IPS-18a (cell line): ENCODE data around the gene ZSWIM6.

ENCODE experiments used
- H3K27ac ChIP-seq: one replicate; pipeline ENCODE4 v1.5.1; 2013; ENCODE audit warnings: low read length
- H3K27me3 ChIP-seq: one replicate; pipeline ENCODE4 v1.6.1; 2013; ENCODE audit warnings: mild to moderate bottlenecking, low read length; ENCODE audit not compliant: control insufficient read depth, insufficient read depth
- H3K36me3 ChIP-seq: one replicate; pipeline ENCODE4 v1.6.1; 2013; ENCODE audit warnings: low read depth, low read length; ENCODE audit not compliant: control insufficient read depth
- H3K4me1 ChIP-seq: one replicate; pipeline ENCODE4 v1.6.1; 2013; ENCODE audit warnings: low read depth, low read length; ENCODE audit not compliant: control insufficient read depth
- H3K4me3 ChIP-seq: one replicate; pipeline ENCODE4 v1.5.1; 2013; ENCODE audit warnings: low read length
- H3K9ac ChIP-seq: one replicate; pipeline ENCODE4 v1.6.1; 2013; ENCODE audit warnings: mild to moderate bottlenecking, low read length, moderate library complexity
- H3K9me3 ChIP-seq: one replicate; pipeline ENCODE4 v1.6.1; 2013; ENCODE audit warnings: low read depth, low read length; ENCODE audit not compliant: control insufficient read depth

Gene ZSWIM6

DNA sequence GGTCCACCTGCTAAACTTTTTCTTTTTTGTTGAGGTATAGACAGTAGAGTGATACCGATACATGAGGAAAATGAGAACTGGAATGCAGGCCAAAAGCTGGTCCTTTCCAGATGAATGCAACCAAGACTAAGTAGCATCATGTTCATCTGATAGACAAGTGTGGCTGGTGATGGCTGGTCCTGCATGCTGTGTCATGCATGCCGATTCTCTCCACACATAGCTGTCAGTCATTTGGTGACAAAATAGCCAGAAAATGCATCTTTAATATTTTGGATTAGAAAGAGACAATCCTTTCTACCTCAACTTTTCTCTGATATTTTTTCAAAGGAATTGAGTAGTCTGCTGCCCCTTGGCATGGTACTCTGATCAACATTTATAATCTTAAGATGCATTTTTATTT, 49.9 kb downstream of the ZSWIM6 start:
- Histone ChIP-seq H3K9ac (no peak overlapping the region), H3K27ac (no peak overlapping the region), H3K4me3 (no peak overlapping the region), H3K27me3 (no peaks in the 10 kb centered on the region), H3K9me3 (no peaks in the 10 kb centered on the region), H3K4me1 (peaks cover 15% of the 10 kb centered on the region), H3K36me3 (no peaks in the 10 kb centered on the region)

GRCh38 chr5:61385627-61386026, 53.6 kb downstream of the ZSWIM6 start:
- Histone ChIP-seq H3K27me3 (no peaks in the 10 kb centered on the region), H3K4me3 (no peak overlapping the region), H3K36me3 (no peaks in the 10 kb centered on the region), H3K9me3 (no peaks in the 10 kb centered on the region), H3K4me1 (peaks cover 6% of the 10 kb centered on the region), H3K27ac (no peak overlapping the region), H3K9ac (no peak overlapping the region)

DNA sequence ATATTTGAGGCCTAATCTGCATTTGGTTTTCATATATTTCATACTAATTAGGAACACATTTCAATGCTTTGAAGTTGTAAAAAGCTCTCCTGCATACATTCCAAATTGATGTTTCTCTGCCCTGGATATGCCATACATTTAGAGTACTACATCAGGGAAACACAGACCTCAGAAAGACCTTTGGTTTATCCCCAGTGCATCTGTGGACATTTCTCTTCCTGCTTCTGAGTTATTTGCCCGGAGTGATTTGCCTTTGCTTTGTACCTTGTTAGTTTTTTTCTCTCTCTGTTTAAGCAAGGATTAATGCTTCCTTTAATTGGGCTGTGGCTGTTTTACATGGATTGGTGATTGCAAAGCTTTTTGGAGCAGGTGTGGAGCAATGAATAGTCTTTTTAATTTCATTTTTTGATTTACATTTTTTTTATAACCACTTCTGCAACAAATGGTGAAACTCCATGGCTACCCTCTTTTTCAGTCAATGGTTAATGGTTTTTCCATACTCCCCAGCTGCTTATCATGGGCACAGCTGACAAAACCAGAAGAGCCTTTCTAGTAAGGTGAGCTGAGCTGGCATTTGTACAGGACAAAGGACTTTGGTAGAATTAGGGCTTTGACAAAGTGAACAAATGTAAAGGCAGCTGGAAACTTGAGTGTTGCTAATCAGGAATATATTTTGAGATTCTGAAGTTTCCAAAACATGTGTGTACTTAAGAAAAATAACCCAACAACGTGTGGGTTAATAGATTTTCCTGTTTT, 54.2 kb downstream of the ZSWIM6 start:
- no peak overlapping the region for H3K27ac ChIP-seq
- H3K9ac ChIP-seq, result no peak overlapping the region
- H3K4me3 ChIP-seq, result no peak overlapping the region
- no peaks in the 10 kb centered on the region for H3K36me3 ChIP-seq
- no peaks in the 10 kb centered on the region for H3K27me3 ChIP-seq
- peaks cover 6% of the 10 kb centered on the region for H3K4me1 ChIP-seq
- H3K9me3 ChIP-seq, result no peaks in the 10 kb centered on the region

- no peak overlapping the region for H3K9ac ChIP-seq
- H3K27ac ChIP-seq, result no peak overlapping the region
- no peaks in the 10 kb centered on the region for H3K27me3 ChIP-seq
- H3K36me3 ChIP-seq, result no peaks in the 10 kb centered on the region
- H3K4me3 ChIP-seq, result no peak overlapping the region
- H3K9me3 ChIP-seq, result no peaks in the 10 kb centered on the region
- peaks cover 3% of the 10 kb centered on the region for H3K4me1 ChIP-seq
Observed at GRCh38 chr5:61389609-61390008, 57.6 kb downstream of the ZSWIM6 start.

GRCh38 chr5:61394078-61394704, 62.1 kb downstream of the ZSWIM6 start:
- Histone ChIP-seq H3K9ac (no peak overlapping the region), H3K27ac (no peak overlapping the region), H3K36me3 (no peaks in the 10 kb centered on the region), H3K4me3 (no peak overlapping the region), H3K4me1 (no peaks in the 10 kb centered on the region), H3K27me3 (no peaks in the 10 kb centered on the region), H3K9me3 (no peaks in the 10 kb centered on the region)

GRCh38 chr5:61394793-61395192, 62.7 kb downstream of the ZSWIM6 start:
- Histone ChIP-seq H3K4me1 (no peaks in the 10 kb centered on the region), H3K4me3 (no peak overlapping the region), H3K36me3 (no peaks in the 10 kb centered on the region), H3K9ac (no peak overlapping the region), H3K27ac (no peak overlapping the region), H3K27me3 (no peaks in the 10 kb centered on the region), H3K9me3 (no peaks in the 10 kb centered on the region)

- no peak overlapping the region for H3K27ac ChIP-seq
- H3K4me1 ChIP-seq, result peaks cover 11% of the 10 kb centered on the region
- H3K9ac ChIP-seq, result no peak overlapping the region
- no peak overlapping the region for H3K4me3 ChIP-seq
- no peaks in the 10 kb centered on the region for H3K9me3 ChIP-seq
- no peaks in the 10 kb centered on the region for H3K36me3 ChIP-seq
- no peaks in the 10 kb centered on the region for H3K27me3 ChIP-seq
Observed at GRCh38 chr5:61397238-61397637, 65.2 kb downstream of the ZSWIM6 start.

- Histone ChIP-seq H3K4me1 (peaks cover 15% of the 10 kb centered on the region), H3K27me3 (no peaks in the 10 kb centered on the region), H3K4me3 (no peak overlapping the region), H3K36me3 (no peaks in the 10 kb centered on the region), H3K9me3 (no peaks in the 10 kb centered on the region), H3K9ac (no peak overlapping the region), H3K27ac (no peak overlapping the region)
Observed at GRCh38 chr5:61397937-61398336, 65.9 kb downstream of the ZSWIM6 start.

DNA sequence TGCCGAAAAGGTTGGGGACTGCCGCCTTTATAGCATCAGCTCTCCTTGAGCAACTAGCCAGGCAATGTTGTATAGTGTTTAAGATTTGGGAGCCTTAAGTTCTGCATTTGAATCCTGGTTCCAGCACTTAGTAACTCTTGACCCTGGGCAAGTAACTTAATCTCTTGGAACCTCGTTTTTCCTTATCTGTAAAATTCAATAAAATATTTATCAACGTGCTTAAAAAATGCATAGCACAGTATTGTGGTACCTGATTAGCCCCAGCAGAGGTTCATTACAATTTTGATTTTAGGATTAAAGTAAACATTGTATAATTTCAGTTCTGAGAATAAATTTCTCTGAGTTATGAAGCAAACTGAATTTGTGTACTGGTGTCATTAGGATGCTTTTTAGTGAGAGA, 66.4 kb downstream of the ZSWIM6 start:
- Histone ChIP-seq H3K36me3 (no peaks in the 10 kb centered on the region), H3K4me3 (no peak overlapping the region), H3K27ac (no peak overlapping the region), H3K9me3 (no peaks in the 10 kb centered on the region), H3K4me1 (peaks cover 20% of the 10 kb centered on the region), H3K27me3 (no peaks in the 10 kb centered on the region), H3K9ac (no peak overlapping the region)

DNA sequence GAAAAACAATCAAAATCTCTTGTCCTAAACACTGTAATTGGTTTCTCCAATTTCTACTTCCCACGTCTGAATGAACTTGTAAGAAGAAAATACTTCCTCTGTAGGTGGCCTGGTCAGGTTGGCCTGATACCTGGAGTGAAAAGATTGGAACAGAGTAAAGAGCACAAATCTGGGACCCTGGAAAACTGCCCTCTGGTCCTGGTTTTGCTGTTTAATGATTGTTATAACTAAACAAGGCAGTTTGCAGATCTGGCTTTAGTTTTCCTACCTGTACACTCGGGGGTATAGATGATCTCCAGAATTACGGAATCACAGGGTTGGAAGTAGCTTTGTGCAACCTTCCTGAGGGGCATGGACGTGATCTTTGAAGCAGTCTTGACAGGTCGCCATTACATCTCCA, 67.6 kb downstream of the ZSWIM6 start:
- Histone ChIP-seq H3K27me3 (no peaks in the 10 kb centered on the region), H3K4me1 (peaks cover 23% of the 10 kb centered on the region), H3K4me3 (no peak overlapping the region), H3K9me3 (no peaks in the 10 kb centered on the region), H3K36me3 (no peaks in the 10 kb centered on the region), H3K27ac (no peak overlapping the region), H3K9ac (no peak overlapping the region)

DNA sequence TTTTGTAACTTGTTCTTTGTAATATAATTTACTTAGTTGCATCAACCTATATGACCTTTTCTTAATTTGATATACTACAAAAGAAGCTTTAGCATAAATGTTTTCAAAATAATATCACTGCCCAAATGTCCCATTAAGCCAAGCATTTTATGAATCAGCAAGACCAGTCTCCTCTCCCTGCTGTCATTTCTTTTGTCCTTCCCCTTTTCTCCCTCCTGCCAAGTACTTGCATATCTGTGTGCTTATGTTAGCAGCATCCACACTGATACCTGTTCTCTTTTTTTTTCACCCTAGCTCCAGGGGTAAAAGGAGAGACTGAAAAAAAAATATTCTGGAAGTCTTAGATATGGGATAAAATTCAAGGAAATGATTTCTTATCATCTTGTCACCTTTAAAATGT, 69.7 kb downstream of the ZSWIM6 start:
- Histone ChIP-seq H3K9me3 (no peaks in the 10 kb centered on the region), H3K4me3 (no peak overlapping the region), H3K4me1 (peaks cover 23% of the 10 kb centered on the region), H3K27ac (no peak overlapping the region), H3K36me3 (no peaks in the 10 kb centered on the region), H3K9ac (no peak overlapping the region), H3K27me3 (no peaks in the 10 kb centered on the region)

GRCh38 chr5:61402244-61402823, 70.3 kb downstream of the ZSWIM6 start:
- no peaks in the 10 kb centered on the region for H3K9me3 ChIP-seq
- H3K36me3 ChIP-seq, result no peaks in the 10 kb centered on the region
- no peak overlapping the region for H3K9ac ChIP-seq
- no peak overlapping the region for H3K4me3 ChIP-seq
- peaks cover 23% of the 10 kb centered on the region for H3K4me1 ChIP-seq
- H3K27ac ChIP-seq, result no peak overlapping the region
- no peaks in the 10 kb centered on the region for H3K27me3 ChIP-seq
